Stimulated activated CD8-positive, alpha-beta memory T cell treated with anti-CD3 and anti-CD28 coated beads, Interleukin-2, amount 100 ng/mL, for 1 hour (primary cell): ENCODE results near the gene NSUN2.
A peak's percentile ranks its signal among the peaks of the same experiment; 100 is the strongest.

Experiments used
- DNase-seq, 2 donors: peaks; one replicate each; pipeline ENCODE4 v3.0.0-alpha.2; 2020; ENCODE audit warnings: low read depth in 2 of 2

NSUN2 gene

DNA sequence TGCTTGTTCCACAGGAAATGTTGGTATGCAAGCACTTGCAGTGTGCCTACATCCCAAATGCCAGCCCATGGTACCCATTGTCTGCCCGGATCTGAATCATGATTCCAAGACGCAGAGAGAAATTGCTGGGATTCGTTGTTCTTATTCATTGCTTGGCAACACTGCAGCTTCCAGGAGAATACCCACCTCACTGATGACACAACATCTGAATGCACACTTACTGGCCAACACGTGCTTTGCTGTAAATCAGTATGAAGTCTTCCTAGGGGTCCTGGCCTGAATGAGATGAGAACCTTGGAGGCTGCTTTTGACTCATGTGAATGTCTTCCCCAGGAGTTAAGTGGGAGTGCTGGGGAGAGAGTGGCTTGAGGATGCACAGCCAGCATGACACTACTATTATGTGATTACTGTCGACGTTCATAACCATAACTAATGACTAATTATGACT lies 12.0 kb upstream of the NSUN2 start:
- no peak for DNase-seq

DNA sequence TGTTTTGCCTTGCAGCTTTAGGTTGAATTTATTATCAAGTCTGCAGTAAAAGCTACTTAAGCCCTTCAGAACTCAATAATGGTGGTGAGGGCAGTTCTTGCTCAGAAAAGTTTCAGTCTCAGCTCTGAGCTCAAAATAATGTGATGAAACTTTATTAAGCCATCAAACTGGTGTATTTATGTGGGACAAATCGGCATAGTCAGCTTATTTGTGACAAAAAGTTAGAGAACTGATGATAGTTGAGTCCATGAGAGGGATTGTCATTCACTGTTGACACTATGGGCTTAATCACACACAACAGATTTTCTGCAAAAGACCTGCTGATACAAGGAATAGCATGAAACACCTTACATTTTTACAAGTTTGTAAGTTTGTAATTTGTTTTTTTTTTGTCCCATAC lies 9.8 kb upstream of the NSUN2 start:
- DNase-seq: no peak

GRCh38 chr5:6638236-6638635 lies 5.4 kb upstream of the NSUN2 start:
- DNase-seq: no peak

- no peak for DNase-seq
Observed at GRCh38 chr5:6637590-6637989, 4.7 kb upstream of the NSUN2 start.

- DNase-seq: no peak
Observed at GRCh38 chr5:6637022-6637421, 4.2 kb upstream of the NSUN2 start.

- no peak for DNase-seq
Observed at GRCh38 chr5:6636293-6636692, 3.4 kb upstream of the NSUN2 start.

DNA sequence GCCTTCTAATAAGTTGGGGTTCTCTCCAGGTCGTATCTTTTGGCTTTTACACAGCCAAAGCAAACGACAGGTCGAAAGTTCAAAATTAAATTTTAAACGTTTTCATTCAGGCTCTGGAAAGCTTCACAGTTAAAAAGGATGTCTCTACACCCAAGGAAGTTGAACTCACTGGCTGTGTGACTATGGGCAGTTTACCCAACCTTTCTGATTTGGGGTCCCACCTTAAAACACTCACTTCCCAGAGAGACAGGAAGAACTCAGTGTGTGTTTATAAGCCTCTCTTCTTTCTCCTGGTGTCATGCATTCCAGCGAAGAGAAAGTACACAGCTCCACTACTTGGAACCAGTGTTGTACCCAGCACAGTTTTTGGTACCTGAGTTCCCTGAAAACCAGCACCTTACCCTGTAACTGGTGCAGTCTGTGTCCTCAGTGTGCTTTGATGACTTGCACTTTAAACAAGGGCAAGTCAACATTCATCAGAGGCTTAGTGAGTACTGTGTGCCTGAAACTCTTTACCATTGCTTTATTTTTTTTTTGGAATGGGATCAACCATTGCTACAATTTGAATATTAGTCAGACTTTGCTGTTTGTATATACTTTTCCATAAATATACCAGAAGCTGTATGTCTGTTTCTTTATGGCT lies 2.1 kb upstream of the NSUN2 start:
- no peak for DNase-seq

- no peak for DNase-seq
Observed at GRCh38 chr5:6634306-6634705, 1.5 kb upstream of the NSUN2 start.

- DNase-seq: peak in 1 of 2 donors; percentile 8
Observed at GRCh38 chr5:6633469-6634245, 813 bp upstream of the NSUN2 start.

- DNase-seq: peak in 1 of 2 donors; percentile 1
Observed at GRCh38 chr5:6632324-6632887, 438 bp downstream of the NSUN2 start.

DNA sequence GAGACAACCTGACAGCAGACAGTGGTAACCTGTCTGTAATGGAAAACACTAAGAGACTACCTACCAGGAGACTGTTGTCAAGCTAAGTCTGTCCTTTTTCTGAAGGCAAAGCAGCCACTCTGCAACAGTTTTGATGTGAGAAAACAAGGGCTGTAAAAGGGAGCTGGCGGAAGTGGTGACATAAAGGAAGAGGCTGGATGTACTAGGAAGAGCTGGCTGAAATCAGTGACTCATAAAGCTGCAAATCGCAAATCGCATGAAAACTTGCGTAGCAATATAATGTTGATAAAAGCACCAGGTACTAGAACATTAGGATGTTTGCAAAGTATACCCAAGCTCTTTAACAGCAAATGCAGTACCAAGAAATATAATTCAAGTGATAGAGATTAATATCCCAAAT lies 1.4 kb downstream of the NSUN2 start:
- no peak for DNase-seq

GRCh38 chr5:6626508-6626907 lies 6.3 kb downstream of the NSUN2 start:
- no peak for DNase-seq

GRCh38 chr5:6623941-6624340 lies 8.9 kb downstream of the NSUN2 start:
- no peak for DNase-seq

- no peak for DNase-seq
Observed at GRCh38 chr5:6623228-6623627, 9.6 kb downstream of the NSUN2 start.

GRCh38 chr5:6616632-6617031 lies 16.2 kb downstream of the NSUN2 start:
- no peak for DNase-seq

DNA sequence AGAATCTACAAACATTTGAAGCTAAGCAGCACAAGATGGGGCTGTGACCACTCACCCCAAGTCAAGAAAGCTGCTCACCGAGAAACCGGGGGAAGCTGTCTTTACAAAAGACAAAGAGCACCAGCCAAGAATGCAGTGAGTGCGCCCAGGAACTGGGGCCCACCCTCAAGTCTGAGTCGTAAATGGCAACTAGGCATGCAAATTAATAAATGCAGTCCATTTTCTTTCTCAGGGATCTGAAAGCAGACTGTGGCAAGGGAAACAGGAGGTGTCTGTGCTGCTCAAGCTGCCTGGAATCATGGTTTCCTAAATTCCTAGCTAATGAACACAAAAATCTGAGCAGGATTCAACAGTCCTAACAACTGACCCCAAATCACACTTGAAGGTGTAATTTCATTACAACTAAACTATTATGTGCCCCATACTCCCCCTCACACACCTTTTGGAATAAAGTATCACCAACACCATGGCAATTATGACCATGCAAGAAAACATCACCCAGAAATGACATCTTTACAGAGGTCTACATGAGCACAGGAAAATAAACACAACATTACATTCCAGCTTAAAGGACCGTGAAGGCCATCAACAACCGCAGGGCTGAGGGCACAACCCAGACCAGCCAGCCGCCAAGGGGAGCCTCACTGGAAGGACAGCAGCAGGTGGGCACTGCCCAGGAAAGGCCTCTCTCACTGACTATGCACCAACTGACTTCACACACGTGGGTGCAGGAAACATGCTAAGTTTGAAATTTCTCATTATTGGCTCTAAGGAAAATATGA lies 17.6 kb downstream of the NSUN2 start:
- DNase-seq: no peak

DNA sequence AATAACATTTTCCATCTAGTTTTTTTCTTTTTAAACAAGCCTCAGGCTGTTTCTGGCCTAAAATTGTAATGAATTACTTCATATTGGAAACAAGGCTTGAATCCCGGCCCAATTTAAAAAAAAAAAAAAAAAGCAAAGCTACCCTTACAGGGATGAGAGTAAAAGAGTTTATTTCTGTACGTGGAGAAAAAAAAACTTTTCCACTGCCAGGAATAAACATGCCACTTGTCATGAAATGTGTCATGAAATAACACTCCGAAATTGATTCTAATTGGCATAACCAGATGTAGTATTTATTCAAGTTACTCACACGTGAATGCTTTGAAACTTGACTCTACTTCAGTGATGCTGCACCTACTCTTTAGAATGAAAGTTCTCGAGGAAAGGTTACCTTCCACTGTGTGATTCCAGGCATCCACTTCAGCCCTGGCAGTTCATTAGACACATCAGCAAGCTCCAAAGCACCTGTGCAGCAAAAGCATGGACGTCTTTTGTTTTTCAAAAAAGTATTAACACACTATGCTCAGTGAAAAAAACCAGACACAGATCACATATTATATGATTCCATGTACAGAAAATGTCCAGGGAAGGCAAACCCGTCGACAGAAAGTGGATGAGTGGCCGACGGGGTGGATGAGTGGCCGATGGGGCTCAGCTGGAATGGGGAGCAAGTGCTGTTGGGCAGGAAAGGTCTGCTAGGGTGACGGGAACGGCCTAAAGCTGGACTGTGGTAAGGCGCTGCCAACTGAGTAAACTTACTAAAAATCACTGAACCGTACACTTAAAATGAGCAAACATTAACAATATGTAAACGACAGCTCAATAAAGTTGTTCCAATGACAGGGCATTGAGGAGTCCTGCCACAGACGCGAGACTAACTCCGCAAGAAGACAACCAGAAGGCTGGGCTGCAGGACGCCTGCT lies 21.2 kb downstream of the NSUN2 start:
- DNase-seq: no peak

- no peak for DNase-seq
Observed at GRCh38 chr5:6608016-6608415, 24.8 kb downstream of the NSUN2 start.

GRCh38 chr5:6607559-6607936 lies 25.3 kb downstream of the NSUN2 start:
- no peak for DNase-seq

DNA sequence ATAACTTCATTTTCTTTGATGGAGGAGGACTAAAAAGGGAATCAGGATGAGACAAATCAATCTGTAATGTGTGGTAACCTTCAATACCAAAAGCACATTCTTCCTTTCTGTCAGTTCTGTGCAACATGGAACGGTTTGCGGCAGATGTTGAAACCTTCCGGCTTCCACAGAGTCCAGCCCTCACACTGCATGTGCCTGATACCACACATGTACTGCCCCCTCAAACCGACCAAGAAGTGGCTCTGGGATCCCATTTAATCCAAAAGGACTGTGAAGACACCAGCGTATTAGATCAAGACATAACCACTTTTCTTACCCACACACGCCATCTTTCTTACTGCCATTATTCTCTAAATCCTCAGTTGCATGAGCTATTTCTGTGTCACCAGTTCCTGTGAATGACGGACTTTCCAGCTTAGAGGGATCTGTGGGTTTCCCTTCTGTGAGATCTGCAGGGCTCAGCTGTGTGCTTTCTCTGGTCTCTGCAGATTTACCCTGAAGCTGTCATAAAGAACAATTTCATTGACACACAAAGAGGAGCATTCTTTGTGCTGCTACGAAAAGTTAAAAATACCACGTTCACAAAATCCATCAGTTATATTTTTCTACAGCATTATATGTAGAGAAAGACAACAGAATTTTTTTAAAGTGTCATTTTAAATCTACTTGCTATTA lies 25.8 kb downstream of the NSUN2 start:
- DNase-seq: no peak

GRCh38 chr5:6604946-6605345 lies 27.9 kb downstream of the NSUN2 start:
- DNase-seq: no peak
